GM19351 (cell line): ENCODE measurements around the gene TMPRSS3.

Source experiments
- ATAC-seq: cut with Tn5 transposase; IDR thresholded peaks from one replicate; pipeline ENCODE4 v1.9.1; 2021; ENCODE audit warnings: mild to moderate bottlenecking, moderate library complexity; ENCODE audit not compliant: unreplicated experiment

Gene TMPRSS3

GRCh38 chr21:42338729-42339715, 56.8 kb downstream of the TMPRSS3 start:
- ATAC-seq, result no peak

DNA sequence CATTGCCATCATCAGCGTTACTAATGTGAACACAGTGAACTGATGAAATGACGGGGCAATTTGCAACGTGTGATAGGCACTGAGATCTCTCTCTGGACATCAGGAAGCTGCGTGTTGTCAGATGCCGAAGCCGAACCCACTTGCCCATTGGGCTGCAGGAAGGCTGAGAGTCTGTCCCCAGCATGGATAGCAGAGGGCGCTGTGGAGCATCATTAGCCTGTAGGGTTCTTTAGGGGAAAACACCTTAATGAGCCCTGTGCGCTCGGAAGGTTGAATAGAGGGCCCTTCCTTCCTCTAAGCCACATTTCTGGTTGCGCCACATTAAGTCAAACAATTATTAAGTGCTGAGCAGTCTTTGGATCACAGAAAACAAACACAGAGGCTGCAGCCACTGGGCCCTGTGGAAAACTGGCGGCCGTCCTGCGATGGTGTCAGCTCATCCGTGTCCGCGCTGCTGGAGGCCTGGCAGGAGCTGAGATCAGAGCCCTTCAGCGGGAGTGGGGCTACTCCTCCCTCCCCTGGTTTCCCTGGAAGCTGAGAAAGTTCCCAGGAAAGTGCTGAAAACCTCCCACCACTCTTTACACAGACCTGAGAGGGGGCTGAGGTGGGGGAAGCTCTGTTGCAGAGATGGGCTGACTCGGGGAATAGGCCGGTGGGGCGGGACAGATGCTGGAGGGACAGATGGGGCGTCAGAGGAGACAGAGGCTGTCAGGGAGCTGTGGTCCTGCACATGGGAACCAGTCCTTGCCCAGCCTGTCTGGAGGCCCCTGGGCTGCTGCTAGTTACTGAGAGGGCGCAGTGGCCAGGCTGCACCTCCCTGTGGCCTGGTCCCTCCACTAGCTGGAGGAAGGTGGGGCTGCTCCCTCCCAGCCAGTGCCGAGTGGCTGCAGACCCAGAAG, 57.8 kb downstream of the TMPRSS3 start:
- no peak for ATAC-seq

DNA sequence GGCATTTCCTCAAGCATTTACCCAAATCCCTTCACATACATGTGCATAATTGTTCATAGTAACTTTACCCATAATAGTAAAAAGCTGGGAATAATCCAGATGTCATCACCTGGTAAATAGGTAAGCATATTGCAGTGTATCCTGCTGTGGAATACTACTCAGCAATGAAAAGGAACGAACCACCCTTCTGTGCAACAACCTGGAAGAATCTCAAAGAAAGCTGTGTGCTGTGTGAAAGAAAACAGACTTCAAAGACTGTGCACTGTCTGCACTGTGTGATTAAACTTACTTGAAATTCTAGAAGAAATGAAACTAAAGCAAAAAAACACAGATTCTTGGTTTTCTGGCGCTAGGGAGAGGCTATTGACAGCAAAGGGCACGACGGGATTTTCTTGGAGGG, 58.6 kb downstream of the TMPRSS3 start:
- no peak for ATAC-seq

DNA sequence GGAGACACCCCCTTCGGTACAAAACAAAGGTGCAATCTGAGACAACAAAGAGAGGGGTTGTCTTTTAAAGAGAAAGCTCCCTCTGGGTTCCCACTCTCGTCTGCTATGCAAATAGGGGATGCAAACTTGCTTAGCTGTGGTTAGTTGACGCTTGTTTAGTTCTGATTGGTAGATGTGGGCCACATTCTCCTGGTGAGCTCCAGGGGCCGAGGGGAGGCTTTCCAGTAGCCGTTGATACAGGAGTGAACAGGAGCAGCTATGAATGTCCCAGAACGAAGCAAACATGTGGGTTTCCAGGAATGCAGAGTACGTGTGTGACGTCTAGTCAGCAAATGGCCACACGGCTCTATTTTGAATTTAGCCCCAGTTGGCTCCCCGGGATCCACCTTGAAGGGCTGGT, 59.8 kb downstream of the TMPRSS3 start:
- ATAC-seq, result no peak

DNA sequence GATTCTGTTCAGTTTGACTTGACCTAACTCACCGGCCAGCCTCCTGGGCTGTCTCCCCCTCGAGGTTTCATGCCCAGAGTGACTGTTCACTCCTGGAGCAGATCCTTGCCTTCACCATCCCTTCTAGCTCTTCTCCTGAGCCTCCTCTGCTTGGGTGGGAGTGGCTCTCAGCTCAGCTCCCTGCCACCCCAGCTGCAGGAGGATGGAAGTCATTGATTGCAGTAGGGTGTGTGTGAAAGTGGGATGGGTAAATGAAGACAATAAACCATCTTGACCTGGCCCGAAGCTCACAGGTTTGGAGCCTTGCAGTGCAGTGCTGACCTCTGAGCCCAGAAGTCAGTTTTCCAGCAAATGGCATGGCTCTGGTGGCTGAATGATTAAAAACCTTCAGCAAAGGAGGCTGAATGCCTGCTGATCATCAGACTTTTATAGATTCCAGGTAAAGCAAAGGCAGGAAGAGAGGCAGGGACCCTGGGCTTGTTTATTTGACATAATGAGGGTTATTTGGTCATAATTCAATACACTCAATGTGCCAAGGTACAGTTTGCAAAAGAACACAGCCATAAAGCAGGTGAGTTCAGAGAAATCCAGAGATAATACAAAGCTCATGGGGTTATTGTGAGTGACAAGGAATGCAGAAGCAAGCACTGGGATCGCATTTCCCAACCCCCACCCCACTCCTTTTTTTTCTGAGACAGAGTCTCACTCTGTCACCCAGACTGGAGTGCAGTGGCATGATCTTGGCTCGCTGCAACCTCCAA, 63.1 kb downstream of the TMPRSS3 start:
- ATAC-seq, result no peak

- ATAC-seq, result no peak
Measured at GRCh38 chr21:42331660-42332059, 64.2 kb downstream of the TMPRSS3 start.

GRCh38 chr21:42330380-42331371, 65.2 kb downstream of the TMPRSS3 start:
- ATAC-seq, result no peak

DNA sequence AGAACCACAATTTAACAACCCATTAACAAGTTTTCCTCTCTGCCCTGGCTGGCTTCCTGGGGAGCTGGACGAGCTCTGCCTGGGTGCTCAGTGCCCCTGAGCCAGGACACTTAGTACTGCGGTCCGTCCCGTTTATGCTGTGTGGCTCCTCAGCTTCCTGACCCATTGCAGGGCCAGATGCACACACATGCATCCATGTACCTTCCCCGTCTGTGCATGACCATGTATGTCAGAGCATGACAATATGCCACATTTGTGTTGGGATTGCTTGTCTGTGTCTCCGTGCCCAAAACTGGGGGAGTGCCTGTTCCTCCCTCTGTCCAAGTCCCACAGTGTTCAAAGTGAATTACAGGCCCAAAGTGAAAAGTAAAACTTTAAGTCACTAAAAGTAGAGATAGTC, 71.0 kb downstream of the TMPRSS3 start:
- ATAC-seq, result no peak
